Right renal cortex interstitium (tissue), 3 donors: ENCODE measurements around the gene ZNF385A. TPM values are rescaled to one million over a fixed set of nuclear protein-coding genes. Genes with fewer than 3 reads are reported as not detected.

ENCODE experiments used
- DNase-seq, 3 donors: peaks; one replicate each; pipeline ENCODE4 v3.0.0-alpha.2; 2013; ENCODE audit warnings: low read depth in 3 of 3, low spot score in 2 of 3
- polyA plus RNA-seq, 3 donors: library from polyadenylated mRNA; unstranded; fragments of 120-200 nt; gene quantifications; one replicate each; pipeline ENCODE4 v1.2.1, GENCODE V29; 2013; ENCODE audit not compliant: insufficient read length in 3 of 3

Gene ZNF385A, protein sequence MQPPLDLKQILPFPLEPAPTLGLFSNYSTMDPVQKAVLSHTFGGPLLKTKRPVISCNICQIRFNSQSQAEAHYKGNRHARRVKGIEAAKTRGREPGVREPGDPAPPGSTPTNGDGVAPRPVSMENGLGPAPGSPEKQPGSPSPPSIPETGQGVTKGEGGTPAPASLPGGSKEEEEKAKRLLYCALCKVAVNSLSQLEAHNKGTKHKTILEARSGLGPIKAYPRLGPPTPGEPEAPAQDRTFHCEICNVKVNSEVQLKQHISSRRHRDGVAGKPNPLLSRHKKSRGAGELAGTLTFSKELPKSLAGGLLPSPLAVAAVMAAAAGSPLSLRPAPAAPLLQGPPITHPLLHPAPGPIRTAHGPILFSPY
- 10 to 100 TPM in 1 of 3 donors, 1 to 10 TPM in 2; 8.1 to 10.1 (median 8.6) TPM for polyA plus RNA-seq

DNA sequence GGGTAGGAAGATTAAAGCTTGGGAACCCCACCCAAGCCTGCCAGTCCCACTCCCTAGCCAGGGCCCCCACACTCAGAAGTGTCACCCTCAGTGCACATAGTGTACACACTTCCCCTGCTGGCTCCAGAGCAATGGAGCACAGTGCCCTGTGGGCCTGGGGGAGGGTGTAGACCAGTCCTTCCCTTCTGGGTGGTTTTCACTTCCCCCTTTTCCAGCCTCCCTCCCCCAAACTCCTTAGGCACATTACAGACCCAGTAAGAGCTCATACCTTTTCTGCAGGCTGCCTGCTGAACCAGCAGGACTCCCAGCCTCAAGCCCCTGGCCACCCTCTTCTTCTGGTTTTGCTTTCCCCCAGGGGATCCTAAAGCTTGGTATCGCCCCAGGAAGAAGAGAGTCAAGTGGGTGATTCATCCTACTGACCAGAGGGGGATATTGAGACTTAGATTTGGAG lies at the start of gene ZNF385A:
TSS of gene ZNF385A (minus strand) at position 143 of the 451 bp plus-strand sequence. CDS start 219 bp downstream, outside the sequence.
- no peak for DNase-seq

DNA sequence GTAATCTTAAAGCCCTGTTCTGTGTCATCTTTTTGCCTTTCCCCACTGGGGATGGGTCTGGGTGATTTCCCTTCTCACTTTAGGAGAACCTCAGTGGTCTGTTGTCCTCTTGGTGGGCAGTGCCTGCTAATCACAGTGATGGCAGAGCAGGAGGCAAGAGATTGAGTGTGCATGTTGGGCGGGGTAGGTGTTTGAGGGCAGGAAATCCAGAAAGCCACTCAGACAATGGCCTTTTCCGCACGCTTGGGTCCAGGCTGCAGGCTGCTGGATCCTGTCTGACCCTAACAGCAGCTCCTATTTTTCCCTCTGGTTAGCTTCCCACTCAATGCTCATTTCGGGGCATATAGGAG lies 48.3 kb upstream of the ZNF385A start:
- no peak for DNase-seq

DNA sequence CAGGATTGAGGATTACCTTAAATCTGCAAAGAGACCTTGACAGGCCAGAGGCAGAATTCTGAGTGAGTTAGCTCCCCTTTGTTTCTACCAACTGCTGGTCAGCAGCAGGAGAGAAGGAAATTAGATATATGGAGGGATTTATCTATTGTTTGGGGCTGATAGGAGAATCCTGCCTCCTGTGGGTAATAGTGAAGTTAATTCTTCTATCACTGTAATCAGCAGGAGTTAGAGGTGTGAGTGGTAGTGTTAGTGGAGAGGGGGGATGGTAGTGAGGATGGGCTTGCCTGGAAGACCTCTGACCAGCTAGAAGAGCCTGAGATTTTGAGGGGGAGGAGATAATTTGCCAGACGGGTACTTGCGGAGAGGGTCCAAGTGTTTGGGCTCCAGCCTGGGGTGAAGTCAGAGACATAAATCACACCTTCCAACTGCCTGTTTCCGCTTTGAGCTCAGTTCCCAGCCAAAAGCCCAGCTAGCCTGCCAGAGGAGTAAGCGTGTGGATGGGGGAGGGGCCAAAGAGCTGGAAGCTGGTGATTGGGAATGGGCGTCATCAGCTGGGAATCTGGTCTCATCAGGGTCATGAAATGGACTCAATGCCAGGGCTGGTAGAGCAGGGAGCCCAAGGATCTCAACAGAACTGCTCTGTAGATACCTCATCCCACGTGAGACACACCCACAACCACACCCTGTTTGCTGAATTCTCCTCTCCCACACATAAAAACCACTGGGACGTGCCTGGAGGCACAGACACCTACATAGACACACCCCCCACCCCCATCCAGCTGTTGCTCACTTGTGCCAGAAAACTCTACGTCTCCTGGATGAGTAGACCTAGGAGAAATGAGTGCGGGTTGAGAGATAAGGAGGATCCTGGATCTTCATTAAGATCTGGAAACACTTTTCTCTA lies 47.6 kb upstream of the ZNF385A start:
- no peak for DNase-seq

DNA sequence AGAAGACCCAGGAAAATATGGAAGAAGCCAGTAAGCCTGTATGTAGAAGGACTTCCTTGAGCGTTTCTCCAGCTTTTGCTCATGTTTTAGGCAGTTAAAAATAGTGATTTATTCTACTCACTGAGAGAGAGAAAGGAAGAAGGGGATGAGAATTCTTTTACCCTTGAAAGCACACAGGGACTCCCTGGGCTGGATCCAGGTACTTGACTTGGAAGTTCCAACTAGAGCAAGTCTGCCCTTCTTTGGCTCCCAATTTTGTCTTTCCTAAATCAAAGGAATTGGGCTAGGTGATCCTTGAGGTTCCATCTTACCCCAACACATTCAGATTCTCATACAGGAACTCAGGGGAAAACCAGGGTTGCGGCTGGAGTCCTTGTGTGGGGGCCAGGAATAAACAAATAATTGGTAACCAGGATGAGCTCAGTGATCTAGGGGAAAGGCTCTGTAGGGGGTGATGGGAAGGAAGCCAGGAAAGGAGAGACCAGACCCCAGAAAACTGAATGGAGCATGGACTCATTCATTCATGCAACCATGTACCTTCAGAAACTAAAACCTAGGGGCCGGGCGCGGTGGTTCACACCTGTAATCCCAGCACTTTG lies 46.0 kb upstream of the ZNF385A start:
- DNase-seq = no peak

DNA sequence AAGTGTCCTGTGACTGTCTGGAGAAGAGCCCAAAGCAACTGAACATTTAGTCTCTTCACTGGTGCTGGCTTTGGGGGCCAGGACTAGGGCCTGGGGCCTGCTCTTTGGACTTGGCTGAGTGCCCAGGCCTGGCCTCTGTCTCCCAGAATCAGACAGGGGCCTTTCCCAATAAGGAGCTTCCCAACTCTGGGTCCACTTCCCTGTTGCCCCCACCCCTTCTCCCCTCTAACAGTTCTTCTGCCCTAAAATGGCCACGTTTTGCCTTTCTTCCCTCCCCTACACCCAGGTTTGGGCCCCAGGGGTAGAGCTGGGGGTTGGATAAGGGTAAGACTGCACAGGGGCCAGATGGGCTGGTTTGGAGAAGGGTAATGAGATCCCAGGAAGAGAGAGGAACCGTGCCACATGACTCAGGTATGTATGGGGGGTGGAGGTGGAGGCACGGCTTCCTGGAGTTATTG lies 44.5 kb upstream of the ZNF385A start:
- no peak for DNase-seq

DNA sequence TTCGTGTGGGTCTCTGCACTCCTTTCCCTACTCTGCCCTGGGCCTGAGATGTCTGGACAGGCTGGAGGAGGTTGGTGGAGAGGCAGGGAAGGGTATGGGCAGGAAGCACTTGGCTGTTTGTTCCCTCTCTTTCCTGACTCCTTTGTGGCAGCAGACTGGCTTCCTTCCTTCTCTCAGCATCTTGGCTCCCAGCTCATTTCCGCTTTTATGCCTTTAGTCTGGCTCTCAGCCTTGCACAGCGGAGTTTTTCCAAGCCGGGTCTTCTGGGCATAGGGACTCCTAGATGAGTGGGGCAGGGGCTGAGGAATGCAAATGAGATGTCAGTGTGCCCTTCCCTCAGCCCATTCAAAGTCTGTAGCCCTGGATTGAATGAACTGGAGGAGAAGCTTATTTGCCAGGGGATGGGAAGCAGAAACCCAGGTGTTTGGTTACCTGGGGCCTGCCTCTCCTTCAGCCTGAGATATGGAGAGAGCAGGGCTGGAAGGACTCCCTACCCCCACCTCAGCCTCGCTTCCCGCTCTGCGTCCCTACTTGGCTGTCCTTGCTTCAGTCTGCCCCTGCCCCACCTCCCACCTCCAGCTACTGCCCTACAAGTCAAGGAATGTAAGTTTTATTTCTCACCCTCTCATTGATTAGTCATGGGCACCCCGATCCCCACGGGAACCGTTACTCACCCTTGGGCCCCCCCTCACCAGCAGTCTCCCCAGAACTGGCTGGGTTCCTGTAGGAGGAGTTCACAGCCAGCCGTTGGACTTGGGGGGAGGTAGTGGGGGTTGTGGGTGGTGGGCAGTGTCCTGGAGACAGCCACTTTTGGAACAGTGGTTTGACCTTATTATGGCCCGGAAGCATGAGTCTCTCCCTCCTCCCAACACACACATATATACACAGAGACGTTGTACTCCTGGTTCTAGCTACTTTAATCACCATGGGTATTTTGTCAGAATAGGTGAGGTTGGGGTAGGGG lies 43.8 kb upstream of the ZNF385A start:
- no peak for DNase-seq

DNA sequence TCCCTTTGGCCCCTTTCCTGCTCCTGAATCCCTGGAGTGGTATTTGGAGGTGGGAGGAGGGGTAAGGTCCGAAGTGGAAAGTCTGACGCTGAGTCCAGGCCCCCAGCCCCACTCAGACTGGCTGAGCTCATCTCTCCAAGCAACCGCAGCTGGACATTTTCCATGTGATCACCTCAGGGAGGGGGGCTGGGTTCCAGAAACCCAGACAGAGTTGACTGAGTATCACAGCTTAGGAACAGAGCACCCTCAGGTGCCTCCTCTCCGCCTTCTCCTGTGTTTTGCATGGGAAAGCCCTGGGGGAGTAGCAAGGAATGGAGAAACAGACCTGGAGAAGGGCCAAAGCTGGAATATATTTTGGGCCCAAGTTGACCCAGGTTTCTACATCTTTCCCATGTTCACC lies 42.6 kb upstream of the ZNF385A start:
- no peak for DNase-seq

DNA sequence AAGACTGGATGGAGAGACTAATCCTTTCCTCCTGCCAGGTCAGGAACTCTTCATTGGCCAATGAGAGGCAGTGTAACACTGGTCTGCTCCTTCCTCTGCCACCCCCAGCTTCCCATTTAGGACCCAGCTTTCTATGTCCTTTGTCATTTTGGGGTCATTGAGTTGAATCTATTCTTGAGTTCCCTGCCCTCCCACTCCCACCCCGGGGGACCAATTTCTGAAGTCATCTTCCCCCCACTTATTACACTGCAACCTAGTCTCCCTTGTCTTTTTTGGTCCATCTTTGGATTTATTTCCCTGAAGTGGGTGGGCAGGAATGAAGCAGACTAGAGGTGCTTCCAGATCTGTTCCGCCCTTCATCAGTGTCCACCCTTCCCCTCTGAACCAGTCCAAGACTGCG lies 42.2 kb upstream of the ZNF385A start:
- no peak for DNase-seq

DNA sequence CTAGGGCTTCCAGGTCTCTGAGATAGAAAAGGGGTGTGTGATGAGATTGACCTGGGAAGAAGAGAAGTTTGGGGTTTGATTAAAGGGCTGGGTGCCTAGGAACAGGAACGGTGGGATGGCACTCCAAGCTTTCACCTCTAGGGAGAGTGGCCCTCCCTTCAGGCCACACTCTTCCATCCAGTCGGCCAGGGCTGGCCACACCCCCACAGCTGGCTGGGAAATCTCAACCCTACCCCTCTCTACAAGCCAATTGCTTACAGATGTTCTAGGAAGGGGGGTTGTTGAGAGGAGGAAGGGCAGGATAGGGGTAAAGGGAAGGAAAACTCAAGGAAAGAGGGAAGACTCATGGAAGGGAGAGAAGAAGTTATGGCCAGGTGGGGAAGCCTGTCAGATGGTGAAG lies 41.2 kb upstream of the ZNF385A start:
- DNase-seq = no peak

DNA sequence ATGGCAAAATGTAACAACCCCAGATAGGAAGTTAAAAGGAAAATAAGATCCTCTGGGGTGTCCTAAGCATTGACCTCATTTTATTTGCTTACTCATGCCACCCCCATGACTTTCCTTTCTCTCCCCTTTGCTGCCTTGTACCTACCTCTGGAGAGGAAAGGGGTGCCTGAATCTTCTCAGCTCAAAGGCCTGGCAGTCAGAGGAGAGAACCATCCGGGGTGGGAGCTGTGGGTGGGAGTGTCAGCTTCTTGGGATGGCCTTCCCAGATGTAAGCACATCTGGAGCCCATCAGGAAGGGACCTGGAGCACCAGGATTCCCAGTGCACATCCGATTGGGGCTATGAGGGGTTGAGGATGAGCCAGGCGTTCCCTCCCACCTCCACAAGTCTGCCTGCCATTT lies 39.7 kb upstream of the ZNF385A start:
- no peak for DNase-seq

DNA sequence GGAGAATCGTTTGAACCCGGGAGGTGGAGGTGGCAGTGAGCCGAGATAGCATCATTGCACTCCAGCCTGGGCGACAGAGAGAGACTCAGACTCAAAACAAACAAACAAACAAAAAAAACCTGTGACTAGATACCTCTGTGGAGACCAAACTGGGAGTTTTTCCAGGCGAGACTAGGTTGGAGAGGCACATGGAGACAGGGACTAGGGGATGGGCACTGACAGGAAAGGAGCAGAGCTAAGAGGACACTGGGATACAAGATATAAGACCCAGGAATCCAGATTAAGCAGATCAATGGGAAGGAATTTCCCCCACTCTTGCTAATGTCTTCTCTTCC lies 39.2 kb upstream of the ZNF385A start:
- no peak for DNase-seq

DNA sequence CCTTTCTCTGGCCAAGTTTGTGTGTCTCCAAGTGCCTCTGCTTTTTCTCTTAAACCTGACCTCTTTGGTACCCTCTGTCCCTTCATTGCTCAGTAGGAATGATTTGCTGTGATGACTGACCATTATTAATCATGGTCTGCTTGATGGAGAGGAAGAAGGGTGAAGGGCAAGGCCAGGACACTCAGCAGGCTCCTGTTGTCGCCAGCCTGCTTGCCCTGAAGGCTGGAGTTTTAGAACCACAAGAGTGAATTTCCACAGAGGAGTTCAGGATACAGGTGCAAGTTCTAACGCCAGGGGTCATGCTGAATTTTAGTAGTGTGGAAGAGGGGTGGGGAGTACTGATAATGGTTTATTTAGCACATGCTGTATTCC lies 37.3 kb upstream of the ZNF385A start:
- no peak for DNase-seq

DNA sequence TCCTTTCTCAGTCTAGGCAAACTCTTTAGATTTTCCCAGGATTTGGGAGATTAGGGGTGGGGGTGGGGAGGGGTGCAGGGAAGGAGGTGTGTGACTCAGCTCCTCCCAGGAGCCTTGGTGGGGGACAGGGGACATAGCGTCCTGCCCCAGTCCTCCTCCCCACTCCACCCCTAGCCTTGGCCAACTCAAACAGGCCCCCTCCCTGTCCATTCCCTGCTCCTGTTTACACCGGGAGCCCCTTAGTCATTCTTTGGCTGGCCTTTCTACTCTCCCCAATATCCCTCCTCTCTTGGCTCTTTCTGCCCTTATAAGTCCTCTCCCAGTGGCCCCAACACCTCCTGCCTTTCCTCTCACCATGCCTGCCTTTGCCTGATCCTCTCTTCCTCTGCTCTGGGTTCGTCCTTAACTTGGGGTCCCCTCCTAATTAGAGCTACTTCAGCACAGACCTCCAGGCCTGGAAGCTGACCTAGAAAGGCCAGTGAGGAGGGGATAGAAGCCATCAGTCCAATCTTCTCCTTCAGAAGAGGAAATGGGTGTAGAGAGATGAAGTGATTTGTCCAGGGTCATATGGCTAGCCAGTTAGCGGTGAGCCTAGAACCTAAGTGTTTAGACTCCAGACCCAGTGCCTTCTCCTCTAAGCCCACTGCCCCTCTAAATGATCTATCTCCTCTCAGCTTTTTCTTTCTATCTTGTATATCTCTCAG lies 36.8 kb upstream of the ZNF385A start:
- DNase-seq = no peak

DNA sequence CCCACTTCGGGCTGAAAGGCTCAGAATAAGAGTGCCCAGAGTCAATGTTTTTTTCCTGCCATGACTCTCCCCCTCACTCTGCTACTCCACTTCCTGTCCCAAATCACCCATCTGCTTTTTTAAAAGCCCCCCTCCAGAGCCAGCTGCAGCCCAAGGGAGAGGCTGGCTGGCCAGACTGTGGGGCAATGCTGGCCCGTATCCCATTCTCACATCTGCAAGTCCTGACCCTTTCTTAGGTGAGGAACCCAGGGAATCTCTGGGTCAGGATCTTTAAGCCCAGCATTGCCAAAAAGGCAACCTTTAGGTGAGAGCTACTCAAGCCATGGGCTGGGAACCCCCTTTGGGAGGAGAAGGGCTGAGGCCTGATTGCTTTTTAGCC lies 36.2 kb upstream of the ZNF385A start:
- DNase-seq = no peak

DNA sequence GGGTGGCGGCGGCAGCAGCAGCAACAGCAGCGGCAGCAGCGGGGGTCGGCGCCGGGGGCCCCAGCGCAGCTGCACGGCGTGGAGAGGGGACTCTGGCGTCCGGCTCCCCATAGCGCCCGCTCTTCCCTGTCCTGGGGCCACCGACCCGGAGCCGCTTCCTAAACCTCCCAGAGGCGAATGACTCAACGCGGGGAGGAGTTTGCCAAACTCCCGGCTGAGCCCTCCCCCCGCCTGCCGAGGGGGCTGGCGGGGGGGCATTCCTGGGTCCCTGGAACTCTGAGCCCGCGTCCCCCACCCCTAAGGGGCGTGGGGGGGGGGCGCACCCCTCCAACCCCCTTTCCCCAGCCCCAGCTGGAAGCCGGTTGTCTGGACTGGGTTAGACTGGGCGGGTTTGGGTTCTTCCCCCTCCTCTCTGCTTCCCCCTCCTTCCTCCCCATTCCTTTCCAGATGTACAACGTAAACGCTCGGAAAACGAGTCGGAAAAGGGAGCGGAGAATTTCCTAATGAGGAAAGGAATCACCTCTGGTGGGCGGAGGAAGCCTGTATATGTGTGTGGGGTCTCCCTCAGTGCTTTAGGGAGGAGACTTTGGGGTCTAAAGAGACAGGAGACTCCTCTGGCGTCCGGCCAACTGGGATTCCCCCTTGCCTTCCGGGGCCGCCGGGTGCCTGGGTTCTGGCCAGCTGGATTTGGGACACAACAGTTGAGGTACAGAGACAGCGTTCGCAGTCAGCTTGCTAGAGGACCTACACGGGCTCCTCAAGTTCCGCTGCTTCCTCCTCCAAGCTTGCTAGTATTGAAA lies 34.8 kb upstream of the ZNF385A start, which contains the start of gene ITGA5:
TSS of gene ITGA5 (minus strand) at position 179 of the 800 bp plus-strand sequence. CDS start at position 111, 68 bp downstream.
- DNase-seq = peak in 1 of 3 donors; percentile 45

DNA sequence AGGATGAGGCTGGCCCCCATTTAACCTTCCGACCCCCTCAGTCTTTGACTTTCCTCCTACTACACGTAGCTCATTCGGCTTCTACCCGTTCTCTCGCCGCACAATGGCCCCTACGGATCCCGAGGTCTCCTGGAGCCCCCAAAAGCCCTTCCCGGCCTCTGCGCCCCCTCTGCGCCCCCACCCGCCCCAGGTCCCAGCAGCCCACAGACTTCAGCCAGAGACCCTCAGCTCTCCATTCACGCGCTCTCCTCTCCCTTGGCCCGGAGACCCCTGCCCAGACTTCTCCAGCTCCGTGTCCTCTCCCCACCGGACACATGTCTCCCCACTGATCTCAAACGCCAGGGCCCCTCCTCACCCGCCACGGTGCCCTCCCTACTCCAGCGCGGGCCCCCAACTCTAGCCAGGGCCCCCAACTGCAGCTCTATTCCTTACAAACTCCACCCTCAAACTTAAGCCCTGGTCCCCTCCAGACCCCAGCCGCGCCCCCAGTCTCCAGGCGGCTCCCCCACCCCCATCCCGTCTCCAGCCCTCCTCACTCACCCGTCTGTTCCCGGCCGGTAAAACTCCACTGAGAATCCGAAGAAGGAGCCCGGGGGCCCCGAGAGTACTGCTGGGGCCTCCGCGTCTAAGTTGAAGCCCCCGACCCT lies 34.0 kb upstream of the ZNF385A start:
- no peak for DNase-seq

DNA sequence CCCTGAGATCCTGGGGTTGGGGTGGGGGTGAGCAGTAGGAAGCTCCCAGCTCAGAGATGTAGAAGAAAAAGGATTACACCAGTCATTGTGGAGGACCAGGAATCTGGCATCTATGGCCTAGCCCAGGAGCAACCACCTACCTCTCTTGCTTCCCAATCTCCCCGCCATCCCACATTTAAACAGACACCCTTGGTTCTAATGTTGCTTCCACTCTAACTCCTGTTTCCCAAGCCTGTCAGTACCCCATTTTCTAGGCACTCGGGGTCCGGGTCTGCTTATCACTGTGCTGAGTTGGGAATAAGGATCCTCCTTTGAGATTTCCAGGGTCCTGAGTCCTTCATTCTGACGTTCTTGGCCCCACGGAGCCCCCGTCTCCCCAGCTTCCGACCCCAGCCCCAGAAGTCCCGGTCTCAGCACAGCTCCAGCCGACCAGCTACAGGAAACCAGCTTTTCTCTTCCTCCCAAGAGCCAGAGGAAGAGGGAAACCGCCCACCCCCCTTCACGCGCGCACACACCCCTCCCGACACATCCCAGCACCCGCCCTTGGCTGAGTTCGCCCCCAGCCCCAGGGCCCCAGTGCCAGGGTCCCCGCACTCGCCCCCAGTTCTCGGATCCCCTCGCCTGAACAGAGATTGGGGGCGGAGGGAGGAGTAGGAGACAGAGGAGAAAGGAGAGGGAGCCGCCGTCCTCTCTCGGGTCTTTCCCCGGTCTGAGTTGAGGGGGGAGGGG lies 33.3 kb upstream of the ZNF385A start:
- DNase-seq = no peak
